DOHH2 (cell line): ENCODE results near the gene PCDHB5.
"Not testable (repeated sequence)": the region's sequence is repeated elsewhere in the genome, so short reads cannot be mapped to it uniquely, and the experiment has no call there.

Source experiments
- CTCF ChIP-seq: fragments of 200-600 bp; sonication (generic); IDR thresholded peaks from one replicate; pipeline ENCODE4 v1.5.1; 2014; ENCODE audit warnings: antibody characterized with exemption, mild to moderate bottlenecking, low read depth, low read length; ENCODE audit not compliant: poor library complexity, severe bottlenecking
- EZH2phosphoT487 ChIP-seq: fragments of 200-600 bp; sonication (generic); IDR thresholded peaks from 2 replicates; pipeline ENCODE4 v1.6.1; 2017; ENCODE audit warnings: borderline replicate concordance, mild to moderate bottlenecking, antibody characterized with exemption, low read length, moderate library complexity, mixed read lengths

GRCh38 chr5:141102070-141102469, 32.9 kb upstream of the PCDHB5 start:
- TF ChIP-seq CTCF, EZH2phosphoT487: not testable (repeated sequence)
